HTERT RPE-1 (cell line): ENCODE results near the gene ADAM33.

Experiments
- in situ Hi-C: fragments of 300-500 bp; cut with MboI; formaldehyde crosslinking; loops from 4 replicates; pipeline ENCODE4 v1.14.3; 2020; ENCODE audit warnings: low sequenced_read_pairs

Gene ADAM33, protein sequence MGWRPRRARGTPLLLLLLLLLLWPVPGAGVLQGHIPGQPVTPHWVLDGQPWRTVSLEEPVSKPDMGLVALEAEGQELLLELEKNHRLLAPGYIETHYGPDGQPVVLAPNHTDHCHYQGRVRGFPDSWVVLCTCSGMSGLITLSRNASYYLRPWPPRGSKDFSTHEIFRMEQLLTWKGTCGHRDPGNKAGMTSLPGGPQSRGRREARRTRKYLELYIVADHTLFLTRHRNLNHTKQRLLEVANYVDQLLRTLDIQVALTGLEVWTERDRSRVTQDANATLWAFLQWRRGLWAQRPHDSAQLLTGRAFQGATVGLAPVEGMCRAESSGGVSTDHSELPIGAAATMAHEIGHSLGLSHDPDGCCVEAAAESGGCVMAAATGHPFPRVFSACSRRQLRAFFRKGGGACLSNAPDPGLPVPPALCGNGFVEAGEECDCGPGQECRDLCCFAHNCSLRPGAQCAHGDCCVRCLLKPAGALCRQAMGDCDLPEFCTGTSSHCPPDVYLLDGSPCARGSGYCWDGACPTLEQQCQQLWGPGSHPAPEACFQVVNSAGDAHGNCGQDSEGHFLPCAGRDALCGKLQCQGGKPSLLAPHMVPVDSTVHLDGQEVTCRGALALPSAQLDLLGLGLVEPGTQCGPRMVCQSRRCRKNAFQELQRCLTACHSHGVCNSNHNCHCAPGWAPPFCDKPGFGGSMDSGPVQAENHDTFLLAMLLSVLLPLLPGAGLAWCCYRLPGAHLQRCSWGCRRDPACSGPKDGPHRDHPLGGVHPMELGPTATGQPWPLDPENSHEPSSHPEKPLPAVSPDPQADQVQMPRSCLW

DNA sequence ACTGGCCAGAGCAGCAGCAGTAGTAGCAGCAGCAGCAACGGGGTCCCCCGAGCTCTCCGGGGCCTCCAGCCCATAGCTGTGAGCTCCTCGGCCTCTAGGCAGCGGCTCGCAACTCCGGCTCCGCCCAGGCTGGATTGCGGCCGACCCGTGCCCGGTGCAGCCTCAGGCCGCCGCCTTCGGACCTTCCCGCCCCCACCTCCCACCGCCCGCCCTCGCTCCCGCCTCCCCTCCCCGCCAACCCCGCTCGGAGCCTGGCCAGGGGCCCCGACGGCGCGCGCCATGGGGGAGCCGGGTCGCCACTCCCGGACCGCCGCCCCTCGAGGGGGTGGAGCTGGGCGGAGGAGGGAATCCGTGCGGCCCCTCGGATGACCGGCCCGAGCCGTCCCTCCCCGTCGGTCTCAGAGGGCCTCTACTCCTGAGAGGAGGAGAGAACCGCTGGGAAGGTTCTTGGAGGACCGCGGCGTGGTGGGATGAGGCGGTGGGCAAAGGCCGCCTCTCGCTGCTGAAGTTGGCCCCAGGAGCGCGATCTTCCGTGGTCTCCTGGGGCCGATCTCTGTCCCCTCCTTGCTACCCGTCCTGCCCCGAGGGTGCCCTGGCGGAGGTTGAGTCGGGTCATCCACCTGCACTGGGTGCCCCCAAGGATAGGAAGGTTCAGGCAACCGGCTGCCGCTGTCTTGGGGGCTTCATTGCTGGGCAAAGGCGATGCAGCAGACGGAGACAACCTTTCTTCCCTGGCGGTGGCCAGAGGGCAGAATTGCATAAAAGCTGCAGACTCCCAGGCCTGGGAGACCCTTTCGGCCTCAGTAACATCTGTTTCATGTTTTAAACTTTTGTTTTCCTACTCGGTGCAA is at the start of gene ADAM33:
TSS of gene ADAM33 (minus strand) at position 80 of the 851 bp plus-strand sequence. CDS start at position 74, 6 bp downstream.
- in situ Hi-C loops = no loop called here

DNA sequence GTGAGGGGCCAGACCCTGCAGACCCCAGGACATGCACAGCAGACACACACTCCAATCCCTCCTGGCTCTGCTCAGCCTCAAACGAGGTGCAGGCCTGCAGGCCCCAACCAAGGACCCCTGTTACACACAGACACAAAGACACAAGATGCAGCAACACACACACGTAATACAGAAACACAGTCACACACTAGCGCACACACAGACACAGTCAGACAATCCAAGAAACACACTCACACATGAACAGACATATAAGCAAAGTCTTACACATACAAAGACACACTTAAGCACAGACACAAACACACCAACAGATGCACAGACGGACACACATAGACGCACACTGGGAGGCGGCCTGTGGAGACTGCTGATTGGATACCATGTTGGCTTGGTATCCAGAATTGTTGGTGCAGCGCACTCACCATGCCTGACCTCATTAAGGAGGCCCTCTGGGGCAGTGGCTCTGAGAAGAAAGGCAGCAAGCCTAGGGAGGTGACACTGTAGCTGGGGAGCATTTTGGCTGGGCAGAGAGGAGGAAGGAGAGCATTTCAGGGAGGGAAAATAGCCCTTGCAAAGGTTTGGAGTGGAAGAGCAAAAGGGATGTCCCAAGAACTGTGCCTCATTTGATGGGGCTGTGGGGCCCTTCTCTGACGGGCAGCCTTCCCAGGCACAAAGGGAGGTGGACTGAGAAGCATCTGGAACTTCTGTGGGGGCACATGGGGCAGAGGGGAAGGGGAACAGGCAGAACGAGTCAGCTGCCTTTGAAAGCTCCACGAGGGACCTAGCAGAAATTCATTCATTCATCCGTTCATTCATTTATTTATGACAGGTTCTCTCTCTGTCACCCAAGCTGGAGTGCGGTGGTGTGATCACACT is 49.2 kb upstream of the ADAM33 start:
- in situ Hi-C loops = no loop called here

DNA sequence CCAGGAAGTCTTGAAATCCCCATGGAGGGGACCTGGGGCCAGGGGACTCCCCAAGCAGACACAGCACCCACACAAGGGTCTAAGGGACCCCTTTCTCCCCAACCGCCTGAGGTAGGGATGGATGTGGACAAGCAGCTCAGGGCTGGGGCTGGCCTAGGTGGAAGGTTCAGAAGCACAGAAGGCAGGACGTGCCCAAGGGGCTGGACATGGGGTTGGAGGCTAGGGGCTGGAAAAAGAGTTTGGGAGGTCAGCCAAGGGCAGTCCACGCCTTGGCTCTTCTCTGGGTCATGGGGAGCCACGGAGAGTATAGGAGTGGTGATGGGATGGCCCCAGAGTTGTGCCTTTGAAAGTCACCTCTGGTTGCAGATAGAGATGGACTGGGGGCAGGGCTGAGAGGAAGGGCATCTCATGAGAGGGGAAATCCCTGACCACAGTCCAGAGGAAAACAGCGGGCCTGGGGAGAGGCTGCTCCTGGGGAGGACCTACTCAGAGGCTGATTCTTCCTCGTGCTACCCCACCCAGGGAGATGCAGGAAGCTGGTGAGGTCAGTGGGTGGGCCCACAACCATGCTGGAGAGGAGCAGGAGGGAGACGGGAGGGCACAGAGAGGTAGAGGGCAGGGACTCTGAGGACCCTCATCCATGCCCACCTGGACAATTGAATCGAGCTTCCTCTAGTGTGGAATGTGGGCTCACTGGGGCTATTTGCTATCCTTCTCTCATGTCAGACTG is 48.2 kb upstream of the ADAM33 start:
- in situ Hi-C loops = no loop called here

DNA sequence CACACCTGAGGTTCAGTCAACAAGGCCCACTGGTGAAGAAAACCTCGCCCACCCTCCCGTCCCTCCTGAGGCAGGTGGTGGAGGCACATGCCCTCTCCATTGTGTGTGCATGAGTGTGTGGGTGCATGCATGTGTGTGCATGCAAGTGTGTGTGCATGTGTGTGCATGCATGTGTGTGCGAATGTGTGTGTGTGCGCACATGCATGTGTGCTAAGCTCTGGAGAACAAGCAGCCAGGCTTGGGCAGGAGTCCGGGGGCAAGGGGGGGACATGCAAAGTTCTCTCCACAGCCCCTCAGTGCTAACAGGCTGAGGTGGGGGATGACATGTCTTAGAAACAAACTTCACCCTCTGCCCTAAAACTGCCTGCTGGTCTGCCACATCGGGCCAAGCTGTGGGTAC is 47.6 kb upstream of the ADAM33 start:
- in situ Hi-C loops = no loop called here

DNA sequence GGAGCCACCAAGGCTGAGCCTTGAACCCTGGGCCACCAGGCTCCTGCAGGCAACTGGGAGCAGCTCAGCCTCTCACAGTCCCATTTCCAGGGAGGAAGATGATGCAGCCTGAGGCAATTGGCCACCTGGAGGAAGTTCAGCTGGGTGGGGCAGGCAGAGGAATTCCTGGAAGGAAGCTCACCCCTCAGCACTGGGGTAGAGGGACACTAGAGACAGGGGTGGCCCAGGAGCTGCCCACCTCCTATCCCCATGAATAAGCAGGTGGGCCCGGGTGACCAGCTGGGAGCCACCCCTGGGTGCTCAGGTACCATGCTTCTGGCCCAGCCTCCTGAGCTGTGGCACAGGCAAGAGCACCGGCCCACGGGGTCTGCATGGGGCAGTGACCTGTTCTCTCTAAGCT is 47.1 kb upstream of the ADAM33 start:
- in situ Hi-C loops = no loop called here

DNA sequence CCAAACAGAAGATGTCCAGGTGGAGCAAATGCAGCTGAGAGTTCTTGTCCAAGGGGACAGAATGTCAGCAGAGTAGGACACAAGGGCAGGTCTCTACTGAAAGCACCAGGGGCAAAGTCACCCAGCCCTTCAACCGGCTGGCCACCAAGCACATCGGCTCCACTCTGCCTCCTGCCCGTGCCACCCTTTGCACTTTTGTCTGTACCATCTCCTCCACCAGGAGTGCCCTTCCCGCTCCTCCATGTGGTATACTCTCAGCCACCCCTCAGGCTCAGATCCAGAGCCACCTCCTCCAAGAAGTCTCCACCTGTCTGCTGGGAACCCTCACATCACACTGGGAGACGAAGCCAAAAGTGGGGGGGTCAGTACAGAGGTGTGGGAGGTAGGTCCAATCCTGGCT is 46.5 kb upstream of the ADAM33 start:
- in situ Hi-C loops = no loop called here

DNA sequence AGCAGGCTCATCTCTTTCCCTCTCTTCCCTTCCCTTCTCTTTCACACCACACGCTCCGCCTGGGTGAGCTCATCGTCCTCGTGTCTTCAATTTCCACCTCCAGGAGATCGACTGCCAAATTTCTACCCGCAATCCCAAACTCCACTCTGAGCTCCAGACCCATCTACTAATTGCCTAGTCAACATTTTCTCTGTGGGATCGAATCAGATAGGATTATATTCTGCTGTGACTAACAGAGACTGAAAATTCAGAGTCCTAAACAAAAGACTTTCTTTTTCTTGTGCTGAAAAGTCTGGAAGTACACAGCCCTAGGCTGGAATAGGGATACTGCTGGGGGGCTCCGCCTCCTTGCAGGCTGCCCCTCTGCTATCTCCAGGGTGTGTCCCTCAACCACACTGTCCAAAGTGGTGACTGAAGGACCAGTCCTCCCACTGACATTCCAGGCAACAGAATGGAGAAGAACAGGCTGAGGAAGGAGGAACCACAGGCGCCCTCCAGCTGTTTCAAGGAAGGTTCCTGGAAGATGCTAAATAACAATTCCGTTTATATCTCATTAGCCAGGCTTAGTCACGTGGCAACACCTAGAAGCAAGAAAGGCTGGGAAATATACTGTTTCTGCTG is 45.7 kb upstream of the ADAM33 start:
- in situ Hi-C loops = no loop called here

DNA sequence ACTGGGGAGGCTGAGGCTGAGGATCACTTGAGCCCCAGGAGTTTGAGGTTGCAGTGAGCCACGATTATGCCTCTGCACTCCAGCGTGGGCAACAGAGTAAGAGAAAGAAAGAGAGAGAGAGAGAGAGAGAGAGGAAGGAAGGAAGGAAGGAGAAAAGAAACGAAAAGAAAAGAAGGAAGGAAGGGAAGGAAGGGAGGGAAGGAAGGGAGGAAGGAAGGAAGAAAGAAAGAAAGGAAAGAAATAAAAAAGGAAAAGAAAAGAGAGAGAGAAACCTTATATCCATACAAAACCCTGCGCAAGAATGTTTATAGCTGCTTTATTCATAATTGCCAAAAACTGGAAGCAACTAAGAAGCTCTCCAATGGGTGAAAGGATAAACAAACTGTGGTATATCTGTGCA is 42.5 kb upstream of the ADAM33 start:
- in situ Hi-C loops = no loop called here

DNA sequence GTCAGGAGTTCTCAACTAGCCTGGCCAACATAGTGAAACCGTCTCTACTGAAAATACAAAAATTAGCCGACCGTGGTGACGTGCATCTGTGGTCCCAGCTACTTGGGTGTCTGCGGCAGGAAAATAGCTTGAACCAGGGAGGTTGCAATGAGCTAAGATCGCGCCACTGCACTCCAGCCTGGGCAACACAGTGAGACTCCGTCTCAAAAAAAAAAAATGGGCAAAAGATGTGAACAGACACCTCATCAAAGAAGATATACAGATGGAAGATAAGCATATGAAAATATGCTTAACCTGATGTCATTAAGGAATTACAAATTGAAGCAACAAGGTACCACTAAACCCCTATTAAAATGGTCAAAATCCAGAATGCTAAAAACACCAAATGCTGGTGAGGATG is 41.5 kb upstream of the ADAM33 start:
- in situ Hi-C loops = no loop called here

DNA sequence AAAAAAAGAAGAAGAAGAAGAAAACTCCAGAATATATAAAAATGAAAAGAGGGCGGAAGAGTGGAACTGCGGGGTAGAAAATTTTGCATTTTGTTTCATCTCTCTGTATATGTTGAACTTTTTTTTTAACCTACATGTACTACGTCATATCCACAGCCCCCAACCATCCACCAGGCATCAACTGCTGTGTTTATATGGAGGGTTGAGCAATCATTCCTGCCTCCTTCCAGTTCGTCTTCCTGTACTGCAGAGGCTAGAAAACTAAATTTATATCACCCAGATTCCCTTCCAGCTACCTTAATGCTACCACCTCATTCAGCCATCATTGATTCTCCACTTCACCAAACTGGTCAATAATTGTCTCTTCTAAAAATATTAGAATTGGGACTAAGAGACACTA is 40.1 kb upstream of the ADAM33 start:
- in situ Hi-C loops = no loop called here

DNA sequence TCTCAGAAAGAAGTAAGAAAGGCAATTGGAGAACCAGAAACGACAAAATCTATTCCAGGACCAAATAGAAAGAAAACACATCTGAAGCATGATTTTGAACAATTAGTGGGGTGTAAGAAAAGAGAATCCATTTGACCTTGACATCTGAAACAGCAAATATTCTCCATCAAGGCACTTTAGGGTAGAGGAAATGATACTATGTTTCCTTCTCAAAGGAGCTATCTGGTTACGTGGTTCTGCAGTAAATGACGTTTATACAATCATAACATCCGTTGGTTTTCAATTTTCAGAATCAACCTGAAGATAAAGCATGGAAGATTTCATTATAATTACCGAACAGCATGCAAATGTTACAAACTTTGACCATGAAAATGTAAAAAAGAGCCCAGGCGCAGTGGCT is 38.8 kb upstream of the ADAM33 start:
- in situ Hi-C loops = no loop called here

DNA sequence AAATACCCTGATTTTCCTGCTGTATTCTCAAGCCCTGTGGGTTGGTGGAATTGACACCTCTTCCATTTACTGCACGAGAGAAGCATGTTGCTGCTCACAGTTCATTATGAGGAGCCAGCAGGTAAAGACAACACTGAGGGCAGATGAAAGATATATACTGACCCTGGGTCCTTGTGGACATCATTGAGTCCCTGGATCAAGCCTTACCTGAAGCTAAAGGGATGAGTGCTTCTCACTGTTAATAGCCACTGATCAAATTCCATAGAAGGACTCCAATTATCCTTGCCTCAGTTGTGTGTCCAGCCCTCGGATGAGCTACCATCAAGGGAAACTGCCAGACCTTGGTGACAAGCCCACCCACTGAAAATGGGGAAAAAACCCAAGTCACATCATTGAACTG is 38.3 kb upstream of the ADAM33 start:
- in situ Hi-C loops = no loop called here

DNA sequence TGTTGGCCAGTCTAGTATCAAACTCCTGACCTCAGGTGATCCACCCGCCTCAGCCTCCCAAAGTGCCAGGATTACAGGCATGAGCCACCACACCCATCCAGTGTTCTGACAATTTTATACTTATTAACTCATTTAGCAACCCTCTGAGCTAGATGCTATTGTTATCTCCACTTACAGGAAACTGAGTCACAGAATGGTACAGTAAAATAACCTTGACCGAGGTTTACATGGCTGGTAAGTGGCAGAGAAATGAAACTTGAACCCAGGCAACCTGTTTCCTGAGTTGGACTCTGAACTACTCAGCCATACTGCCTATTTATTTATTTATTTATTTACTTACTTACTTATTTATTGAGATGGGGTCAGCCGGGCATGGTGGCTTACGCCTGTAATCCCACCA is 37.2 kb upstream of the ADAM33 start:
- in situ Hi-C loops = no loop called here

DNA sequence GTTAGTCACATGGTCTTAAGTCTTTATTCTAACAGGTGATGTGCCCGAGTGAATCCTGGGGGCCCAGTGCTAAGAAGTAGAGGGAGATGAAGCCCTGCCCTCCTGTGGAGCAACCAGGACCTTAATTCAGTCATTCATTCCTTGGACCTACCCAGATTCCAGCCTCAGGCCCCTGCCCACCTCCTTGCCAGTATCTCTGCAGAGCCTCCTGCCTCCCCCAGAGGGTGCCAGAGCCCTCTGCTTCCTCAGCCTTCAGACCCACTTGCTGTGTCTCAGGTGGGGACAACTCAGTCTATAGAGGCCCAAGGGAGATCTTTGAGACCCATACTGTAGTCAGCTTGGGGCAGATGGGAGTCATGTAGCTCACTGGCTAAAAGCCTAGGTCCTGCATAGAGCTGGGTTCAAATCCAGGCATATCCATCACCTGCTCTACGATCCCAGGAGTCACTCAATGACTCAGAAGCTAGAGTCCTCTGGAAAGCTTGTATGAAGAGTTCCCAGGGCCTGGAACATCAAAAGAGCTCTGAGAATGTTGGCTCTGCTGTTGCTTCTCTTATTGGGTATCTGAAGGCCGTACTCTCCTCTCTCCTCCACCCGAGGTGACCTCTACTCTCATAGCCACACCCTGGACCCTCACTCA is 34.5 kb upstream of the ADAM33 start:
- in situ Hi-C loops = no loop called here

DNA sequence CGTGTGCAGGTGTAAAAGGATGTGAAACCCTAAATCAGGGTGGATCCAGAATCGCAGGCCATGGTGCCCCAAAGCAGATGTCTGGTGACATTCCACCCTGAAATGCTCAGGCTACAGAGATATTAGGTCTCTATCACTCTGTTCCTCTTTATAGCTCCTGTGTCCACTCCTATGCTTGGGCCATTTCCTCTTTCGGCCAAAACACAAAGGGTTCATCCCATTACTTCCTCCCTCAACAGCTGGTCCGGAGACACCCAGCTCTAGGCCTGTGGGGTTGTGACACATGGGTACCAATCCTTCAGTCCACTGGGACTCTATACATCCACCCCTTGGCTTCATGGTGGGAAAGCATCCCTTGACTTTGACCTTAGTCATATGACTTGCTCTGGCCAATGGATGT is 32.3 kb upstream of the ADAM33 start:
- in situ Hi-C loops = no loop called here

DNA sequence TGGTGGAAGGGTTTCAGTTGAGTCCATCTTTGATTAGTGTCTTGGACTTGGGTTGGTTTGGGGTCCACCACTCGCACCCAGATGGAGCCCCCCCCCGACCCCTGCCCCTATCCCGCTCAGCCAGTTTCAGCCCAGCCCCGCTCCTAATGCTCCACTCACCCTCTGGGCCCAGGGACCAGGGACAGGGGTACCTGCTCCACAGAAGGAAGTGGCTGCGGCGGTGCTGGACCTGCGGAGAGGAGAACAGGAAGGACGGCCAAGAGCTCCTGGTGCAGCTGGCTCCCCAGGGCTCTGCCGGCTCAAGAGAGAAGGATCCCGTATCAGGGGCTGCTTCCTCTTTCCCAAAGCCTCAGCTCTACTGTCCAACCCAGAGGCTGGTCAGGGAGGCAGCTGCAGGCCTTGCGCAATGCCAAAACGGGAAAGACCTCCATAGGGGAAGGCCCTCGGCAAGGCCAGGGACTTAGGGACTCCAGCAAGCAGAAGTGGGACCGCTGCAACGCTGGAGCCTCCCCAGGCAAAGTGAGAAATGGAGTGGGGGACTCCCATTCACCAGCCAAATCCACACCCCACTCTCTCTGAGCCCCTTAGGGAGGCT is 30.6 kb upstream of the ADAM33 start, which contains the start of gene SIGLEC1:
TSS of gene SIGLEC1 (minus strand) at position 322 of the 595 bp plus-strand sequence. CDS start 5,472 bp downstream, outside the sequence.
- in situ Hi-C loops = no loop called here

DNA sequence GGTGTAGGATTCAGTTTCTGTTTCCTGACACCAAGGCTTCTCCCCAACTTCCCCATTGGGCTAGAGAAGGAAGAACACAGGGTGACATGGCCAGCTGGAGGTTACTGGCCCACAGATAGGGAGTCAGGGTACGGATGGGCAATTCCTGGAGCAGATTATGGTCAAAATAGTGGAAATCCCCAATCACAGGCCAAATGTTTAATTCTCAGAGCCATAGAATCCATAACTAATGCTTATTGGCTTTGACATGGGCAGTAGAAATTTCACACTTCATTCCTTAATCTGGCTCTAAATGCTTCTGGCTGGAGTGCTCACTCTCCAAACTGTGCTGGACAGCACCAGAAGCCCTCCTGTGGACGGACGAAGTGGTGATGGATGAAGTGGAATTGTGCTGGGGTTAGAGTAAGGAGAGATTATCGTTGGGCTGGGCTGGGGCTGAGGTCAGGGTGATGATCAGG is 29.7 kb upstream of the ADAM33 start:
- in situ Hi-C loops = no loop called here
